ENCODE results near the gene TRMT61A. TPM values are rescaled to one million over a fixed set of nuclear protein-coding genes. Genes with fewer than 3 reads are reported as not detected.
A peak's percentile ranks its signal among the peaks of the same experiment; 100 is the strongest.
"Not testable (repeated sequence)": the region's sequence is repeated elsewhere in the genome, so short reads cannot be mapped to it uniquely, and the experiment has no call there.

Gene TRMT61A
- total RNA-seq, 1 donor from 2014 or later: 4.9 TPM

DNA sequence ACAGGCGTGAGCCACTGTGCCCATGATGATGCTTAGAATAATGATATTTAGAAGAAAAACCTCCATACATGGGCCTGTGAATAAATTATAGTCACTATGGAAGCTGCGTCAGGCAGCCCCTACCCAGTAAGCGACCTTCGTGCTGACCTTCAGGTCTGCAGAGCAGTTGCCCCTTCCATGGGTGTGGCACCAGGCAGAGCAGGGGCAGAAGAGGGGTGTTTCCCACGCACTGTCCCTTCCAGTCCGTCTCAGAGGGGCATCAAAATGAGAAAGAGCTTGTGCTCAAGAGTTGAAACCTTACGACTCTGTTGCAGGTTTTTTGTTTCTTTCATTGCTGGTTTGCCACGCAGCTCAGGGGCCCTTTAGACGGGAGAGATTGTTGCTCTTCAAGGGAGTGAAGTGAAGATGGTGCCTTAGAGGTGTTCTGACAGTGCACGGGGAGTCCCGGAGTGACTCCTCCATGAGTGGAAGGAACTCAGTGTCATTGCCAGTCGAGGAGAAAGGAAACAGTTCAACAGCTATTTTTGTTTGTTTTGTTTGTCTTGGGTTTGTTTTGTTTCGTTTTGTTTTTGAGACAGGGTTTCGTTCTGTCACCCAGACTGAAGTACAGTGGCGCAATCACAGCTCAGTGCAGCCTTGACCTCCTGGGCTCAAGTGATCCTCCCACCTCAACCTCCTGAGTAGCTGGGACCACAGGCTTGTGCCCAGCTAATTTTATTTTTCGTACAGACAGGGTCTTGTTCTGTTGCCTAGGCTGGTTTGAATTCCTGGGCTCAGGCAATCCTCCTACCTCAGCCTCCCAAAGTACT is 20.3 kb upstream of the TRMT61A start:
- peak in 1 of 2 donors; percentile 20 for DNase-seq (ENCODE audit: low spot score in 2 of 2)

DNA sequence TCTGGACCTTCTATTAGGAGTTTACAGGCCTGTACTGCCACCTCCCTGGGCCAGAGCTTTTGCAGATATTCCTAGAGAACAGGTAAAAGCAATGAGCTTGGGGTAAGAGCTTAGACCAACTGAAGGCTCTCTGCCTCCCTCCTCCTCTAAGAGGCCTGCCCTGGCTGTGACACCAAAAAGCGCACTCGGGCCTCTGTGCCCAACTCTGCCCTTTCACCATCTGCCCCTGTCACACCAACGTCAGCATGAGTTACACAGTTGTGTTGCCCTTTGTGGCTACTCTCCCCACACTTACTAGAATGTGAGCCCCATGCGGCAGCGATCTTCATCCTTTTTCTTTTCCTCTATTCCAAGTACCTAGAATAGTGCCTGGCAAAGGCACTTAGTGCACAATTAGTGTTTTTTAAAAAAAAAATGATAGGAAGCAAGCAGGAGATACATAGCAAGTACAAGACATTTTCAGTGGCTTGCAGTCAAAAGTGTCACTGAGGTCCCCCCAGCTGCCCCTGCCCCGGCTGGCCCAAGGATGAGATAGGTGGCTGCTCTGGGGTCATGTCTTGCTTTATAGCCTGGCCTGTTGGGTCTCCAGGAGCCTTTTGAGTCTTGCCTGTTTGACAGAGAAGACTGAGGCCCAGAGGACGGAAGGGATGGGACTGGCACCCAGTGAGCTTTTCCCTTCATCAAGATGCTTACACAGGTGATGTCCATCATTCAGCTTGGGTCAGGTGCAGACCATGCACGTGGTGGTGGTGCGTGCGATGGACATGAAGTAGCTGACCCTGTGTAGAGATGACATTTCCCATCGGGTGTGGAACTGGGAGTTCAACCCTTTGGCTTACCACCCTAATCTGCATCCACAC is 18.9 kb upstream of the TRMT61A start:
- no peak for FAIRE-seq

More for the DNA sequence above, 20.3 kb upstream of the TRMT61A start:
- no peak for FAIRE-seq

DNA sequence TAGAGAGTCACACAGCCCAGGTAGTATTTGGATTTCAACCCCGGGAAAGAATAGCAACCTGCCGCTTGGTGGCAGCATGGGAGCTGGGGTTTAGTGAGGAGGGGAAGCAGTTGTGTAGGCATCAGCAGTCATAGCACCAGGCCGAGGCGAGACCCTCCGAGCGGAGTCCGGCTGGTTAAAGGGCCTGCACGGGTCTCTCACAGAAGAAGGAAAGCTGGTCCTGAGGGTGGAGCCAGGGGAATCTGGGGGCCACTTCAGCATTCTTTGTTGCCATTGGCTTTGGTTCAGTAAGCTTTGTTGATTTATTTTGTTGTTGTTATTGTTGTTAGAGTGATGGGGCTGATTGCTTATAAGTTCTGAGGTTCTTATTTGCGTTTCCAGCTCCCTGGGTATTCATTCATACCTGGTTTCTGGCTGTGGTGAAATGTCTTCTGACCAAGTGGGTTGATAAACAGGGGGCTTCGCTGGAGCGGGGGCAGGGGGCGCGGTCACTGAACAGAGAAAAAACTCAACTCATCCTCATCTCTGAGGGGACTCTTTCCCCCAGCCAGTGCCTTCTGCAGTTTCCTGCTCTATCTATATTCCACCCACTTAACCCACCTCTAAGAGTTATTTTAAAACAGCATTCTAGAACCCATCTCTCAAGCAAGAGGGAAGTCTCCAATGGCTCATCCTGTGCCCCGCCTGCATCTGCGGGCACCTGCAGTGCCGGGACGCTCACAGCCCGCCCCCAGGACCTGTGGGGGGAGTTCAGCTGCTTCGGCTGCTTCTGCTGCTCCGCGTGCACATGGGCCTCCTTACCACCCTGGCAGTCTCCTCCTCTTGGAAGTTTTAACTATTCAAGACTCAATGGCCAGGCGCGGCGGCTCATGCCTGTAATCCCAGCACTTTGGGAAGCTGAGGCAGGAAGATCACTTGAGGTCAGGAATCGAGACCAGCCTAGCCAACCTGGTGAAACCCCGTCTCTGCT is 18.0 kb upstream of the TRMT61A start:
- DNase-seq (ENCODE audit: low spot score in 2 of 2) (peak in 1 of 2 donors; percentile 13), FAIRE-seq (no peak)

More for the DNA sequence above, 18.9 kb upstream of the TRMT61A start:
- DNase-seq (ENCODE audit: low spot score in 2 of 2): peak in 1 of 2 donors; percentile 2

DNA sequence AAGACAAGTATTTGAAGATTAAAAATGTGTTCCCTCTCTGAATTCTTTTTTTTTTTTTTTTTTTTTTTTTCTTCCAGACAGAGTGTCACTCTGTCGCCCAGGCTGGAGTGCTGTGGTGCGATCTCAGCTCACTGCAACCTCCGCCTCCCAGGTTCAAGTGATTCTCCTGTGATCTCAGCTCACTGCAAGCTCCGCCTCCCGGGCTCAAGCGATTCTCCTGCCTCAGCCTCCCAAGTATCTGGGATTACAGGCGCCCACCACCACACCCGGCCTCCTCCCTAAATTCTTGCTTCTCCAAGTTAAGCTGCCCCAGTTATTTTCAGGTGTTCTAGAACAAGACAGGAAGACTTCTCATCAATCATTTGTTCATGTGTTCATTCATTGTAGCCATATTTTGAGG is 16.8 kb upstream of the TRMT61A start:
- DNase-seq (ENCODE audit: low spot score in 2 of 2); FAIRE-seq: not testable (repeated sequence)

DNA sequence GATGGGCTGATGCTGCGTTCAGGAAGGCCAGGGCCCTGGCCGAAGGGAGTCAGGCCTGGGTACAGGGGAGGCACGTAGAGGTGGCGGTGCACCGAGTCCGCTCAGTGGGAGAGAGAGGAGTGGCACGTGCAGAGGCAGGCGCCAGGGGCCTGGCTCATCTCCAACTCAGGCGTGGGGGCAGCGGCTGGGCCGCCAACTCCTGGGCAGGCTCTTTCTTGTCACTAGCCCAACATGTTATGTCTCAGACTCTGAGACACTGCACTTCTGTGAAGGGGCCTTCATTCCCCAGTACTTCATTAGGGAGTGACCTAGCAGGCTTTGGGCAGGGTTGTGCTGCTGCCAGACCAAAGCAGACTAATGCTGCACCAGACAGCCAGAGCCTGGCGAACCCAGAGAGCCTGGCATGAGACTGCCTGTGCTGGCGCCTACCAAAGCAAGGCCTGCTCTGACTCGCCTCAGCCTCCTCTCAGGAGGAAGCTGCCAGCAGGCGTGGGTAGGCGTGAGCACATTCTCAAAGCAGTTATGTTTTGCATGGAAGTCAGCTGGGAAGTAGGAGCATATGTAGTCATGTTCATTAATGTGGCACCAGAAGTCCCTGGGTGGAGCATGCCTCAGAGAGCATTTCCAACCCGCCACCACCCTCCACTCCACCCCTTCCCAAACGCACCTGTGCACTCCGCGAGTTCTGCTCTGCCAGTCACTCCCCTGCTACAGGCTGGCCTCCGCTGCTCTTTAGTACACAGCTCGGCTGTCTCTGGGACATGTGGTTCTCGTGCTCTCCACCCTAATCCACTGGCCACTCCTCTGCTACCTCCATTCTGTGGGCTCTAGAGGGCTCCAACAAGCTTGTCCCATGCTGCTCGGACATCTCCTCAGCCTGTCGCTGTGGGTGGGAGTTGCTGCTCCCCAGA is 16.0 kb upstream of the TRMT61A start:
- FAIRE-seq: no peak
- DNase-seq (ENCODE audit: low spot score in 2 of 2): peak; percentile 42 to 62

DNA sequence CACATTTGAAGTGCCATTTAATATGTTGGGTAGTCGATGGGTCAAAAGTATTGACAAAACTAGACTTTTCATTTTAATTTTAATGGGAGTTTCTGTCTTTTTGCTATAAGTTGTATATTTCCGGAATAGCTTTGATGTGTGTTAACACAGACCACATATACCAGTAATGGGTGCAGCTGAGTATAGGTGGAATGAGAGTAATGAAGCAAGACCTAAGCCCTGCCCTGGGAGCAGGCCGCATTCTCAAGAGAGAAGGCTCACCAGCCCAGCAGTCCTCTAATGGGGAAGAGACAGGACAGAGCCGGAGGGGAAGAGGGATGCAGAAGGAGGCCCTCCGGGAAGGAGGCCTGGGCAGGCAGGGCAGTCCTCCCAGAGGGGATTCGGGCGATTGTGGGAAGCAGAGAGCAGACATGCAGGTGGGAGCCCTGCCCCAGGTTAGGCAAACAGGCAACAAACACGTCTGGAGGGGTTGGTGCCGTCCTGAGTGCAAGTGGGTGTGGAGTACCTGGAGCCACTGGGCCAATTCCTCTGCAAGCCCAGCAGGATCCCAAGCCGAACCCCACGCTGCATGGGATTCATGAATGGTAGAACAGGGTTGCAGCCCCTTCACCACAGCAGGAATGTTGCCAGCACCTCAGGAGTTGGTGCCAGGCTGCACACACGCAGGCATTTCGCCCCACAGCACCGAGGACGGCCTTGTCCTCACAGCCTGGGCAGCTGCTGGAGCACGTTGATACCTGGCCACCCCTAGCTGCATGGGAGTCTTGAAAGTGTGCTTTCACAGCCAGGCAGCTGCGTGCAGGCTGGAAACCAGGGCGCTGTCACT is 14.2 kb upstream of the TRMT61A start:
- peak in 1 of 2 donors; percentile 4 for DNase-seq (ENCODE audit: low spot score in 2 of 2)
- no peak for FAIRE-seq

DNA sequence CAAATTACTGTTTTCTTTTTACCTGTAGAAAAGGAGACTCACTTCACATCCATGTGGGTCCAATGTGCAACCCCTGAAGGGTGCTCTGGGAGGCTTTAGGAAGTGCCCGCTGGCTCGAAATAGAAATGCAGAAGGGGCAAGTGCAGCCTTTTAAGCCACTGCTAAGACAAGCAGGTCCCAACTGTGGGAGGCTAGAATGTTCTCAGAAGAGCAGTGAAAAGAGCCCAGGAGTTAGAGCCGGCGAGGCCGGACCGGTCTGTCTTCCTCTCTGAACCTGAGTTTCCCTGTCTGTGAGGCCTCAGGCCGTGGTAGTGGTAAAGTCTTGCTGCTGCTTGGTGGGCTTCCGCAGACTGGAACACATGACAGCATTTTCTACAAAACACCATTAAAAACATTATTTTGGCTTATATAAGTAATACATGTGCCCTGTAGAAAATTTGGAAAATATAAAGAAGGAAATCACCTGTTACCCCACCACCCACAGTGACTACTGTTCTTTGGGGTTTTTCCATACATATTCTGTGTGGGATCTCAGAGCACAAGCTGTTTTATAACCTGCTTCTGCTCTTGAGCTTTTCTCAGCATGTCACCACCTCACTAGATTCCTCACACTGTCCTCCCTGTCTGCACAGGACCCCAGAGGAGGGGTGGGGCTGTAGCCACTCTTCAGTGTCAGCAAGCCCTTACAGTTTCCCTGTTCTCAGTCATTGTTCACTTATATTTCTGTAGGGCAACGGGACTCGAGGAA is 12.4 kb upstream of the TRMT61A start:
- FAIRE-seq (no peak), DNase-seq (ENCODE audit: low spot score in 2 of 2) (no peak)

DNA sequence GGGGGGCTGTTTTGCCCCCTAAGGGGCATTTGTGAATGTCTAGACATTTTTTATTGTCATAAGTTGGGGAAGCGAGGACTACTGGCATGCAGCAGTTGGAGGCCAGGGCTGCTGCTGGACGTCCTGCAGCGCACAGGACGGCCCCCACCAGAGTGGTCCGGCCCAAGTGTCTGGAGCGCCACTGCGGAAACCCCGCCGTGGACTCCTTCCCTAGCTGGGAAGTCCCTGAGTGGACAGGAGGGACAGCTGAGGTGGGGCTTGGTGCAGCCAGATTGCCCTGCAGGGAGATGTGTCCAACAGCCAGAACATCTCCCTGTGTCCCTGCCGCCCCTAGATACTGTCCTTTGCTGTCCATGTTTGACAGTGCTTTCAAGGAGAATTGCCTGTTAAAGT is 11.8 kb upstream of the TRMT61A start:
- FAIRE-seq: no peak
- no peak for DNase-seq (ENCODE audit: low spot score in 2 of 2)

DNA sequence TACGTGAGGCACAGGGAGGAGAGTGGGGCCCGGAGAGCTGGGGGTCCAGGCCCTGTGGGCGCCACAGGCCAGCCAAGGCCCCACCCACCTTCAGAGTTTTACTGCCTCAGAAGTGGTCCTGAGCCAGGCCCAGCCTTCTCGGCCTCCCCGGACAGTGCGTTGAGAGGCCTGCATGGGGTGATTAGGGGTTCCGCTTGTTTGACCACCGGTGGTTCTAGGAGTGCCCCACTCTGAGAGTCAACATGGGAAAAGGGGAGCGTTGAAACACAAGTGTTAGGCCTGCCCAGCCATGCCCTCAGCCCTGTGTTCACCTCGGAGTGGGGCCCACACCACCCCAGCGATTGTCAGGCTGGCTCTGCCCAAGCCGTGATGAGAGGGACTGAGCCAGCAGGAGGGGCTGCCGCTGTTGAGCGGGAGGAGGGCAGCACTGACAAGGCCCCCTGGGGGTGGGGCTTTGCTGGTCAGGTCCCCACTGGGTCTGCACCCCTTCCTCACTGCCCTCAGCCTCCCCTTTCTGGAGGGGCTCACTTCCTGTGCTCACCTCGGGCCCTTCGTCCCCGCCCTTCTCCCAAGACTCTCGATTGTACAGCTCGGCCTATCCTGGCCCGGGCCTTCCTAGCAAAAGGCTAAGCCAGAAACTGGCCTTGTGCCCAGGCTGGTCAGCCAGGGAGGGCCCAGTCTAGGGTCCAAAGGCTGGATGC is 11.1 kb upstream of the TRMT61A start:
- no peak for FAIRE-seq
- DNase-seq (ENCODE audit: low spot score in 2 of 2): peak in 1 of 2 donors; percentile 39

DNA sequence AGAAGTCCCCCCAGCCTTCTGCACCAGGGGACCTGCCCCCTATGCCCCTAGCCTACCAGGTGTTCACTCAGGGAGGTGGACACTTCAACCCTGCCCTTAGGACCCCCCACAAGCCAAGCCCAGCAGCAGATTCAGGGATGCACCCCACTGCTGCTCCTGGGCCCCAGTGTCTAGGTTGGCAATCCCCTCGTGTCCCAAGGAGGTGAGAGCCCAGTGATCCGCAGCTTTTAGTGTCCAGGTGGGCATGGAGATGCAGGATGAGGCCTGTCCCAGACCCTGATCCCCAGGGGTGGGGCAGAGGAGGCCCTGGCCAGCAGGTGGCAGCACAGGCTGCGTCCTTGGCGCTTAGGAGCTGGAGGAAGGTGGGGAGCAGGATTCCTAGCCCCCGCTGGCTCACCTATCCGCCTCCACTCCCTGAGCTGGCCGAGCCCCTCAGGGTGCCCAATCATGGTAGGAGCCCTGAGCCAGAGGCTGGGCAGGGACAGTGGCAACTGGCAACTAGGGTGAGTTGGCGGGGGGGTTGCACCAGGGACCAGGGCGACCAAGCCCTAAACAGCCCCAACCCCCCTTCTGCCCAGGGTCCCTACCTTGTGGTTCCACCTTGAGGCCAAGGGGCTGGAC is 10.5 kb upstream of the TRMT61A start:
- peak; percentile 75 to 76 for DNase-seq (ENCODE audit: low spot score in 2 of 2)
- no peak for FAIRE-seq

DNA sequence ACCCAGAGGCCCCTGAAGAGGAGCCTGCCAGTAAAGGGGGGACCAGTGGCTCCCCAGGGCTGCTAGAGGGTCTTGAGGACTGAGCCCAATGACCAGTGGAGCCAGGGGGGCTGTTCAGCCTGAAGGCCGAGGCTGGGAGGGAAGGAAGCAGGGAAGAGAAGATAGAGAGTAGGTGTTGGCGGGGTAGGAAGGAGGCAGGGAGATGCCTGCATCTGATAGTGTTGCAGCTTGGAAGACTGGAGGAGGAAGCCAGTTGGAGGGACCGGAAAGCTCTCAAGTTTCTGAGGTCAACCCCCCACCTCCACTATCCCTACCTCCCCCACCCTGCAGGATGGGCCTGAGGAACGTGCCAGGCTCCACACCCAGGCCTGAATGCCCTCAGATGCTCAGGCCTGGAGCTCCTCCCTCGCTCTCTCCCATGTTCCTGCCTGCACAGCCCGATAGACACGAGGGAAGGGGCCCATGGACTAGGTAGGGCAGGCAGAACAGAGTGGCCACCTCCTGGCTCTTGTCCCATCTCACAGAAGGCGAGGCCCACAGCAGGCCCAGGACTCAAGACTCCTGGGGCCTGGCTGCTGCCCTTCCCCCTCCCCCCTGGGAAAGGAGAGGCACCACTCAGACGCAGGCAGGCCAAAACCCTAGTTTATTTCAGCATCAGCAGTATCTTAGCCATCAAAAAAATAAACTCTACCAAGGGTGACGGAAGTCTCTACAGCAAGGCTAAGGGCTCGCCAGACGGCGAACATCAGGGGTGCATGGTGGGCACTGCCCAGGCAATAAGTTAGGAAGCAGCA is 9.8 kb upstream of the TRMT61A start:
- FAIRE-seq (no peak), DNase-seq (ENCODE audit: low spot score in 2 of 2) (peak in 1 of 2 donors; percentile 44)

DNA sequence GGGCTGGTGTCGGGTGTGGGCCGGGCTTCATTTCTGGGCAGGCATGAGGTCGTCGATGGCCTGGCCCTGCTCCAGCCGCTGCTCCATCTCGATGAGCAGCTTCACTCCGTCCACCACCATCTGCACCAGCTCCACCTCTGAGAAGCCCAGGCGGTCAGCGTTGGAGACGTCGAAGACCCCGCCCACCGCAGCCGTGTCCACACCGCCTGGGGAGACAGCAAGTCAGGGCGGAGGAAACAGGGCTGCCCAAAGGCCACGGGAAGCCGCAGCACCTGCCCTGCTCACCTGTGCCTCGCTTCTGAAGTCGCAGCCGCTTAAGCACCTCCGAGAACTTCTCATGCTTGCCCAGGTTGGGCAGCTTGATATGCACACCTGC is 9.2 kb upstream of the TRMT61A start:
- FAIRE-seq: no peak
- DNase-seq (ENCODE audit: low spot score in 2 of 2): no peak

DNA sequence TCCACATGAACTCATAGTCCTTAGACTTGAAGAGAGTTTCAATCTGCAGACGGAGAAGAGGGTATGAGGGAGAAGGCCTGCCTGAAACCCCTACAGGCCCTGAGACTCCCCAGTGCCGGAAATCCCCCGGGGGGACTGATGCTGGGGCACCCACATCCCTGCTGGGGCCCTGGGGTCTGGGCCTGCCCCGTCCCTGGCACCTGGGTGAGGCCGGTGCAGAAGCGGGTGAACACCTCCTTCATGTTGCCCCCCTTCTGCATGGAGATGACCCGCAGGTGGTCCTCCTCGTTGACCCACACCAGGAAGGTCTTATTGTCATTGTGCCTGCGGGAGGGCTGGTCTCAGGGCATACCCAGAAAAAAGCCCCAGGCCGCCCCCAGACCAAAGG is 8.7 kb upstream of the TRMT61A start:
- no peak for FAIRE-seq
- DNase-seq (ENCODE audit: low spot score in 2 of 2): no peak

DNA sequence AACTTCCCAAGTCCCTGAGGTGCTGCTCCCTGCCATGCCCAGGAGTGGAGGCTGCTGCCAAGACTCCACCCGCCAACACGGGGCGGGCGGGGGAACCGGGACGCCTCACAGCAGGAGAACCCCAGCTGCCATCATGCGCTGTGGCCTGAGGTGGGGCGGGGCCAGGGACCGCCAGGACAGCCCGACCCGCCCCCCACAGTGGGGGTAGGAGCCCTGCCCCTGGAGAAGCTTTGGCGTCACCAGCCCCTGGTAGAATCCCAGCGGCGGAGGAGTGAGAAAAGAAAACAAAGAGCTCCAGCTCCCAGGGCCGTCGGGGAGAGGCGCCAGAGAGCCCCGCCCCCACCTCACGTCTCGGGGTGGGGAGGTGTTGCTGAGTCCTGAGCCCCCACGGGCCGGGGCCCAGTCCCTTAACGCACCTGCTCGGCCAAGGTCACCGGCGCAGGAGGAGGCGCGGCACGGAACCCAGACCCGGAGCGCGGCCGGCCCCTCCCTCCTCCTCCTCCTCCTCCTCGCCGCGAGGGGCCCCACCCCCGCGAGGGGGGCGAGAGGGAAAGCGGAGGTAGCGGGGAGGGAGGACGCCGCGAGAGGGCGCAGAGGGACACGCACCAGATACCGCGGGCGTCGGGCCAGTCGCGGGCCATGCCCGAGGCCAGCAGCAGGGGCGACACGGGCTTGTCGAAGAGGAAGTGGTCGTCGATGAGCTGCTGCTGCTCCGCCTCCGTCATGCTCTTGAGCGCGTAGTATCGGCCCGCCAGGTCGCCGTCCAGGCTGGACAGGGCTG is 8.1 kb upstream of the TRMT61A start:
- FAIRE-seq (no peak), DNase-seq (ENCODE audit: low spot score in 2 of 2) (peak; percentile 83 to 90)

DNA sequence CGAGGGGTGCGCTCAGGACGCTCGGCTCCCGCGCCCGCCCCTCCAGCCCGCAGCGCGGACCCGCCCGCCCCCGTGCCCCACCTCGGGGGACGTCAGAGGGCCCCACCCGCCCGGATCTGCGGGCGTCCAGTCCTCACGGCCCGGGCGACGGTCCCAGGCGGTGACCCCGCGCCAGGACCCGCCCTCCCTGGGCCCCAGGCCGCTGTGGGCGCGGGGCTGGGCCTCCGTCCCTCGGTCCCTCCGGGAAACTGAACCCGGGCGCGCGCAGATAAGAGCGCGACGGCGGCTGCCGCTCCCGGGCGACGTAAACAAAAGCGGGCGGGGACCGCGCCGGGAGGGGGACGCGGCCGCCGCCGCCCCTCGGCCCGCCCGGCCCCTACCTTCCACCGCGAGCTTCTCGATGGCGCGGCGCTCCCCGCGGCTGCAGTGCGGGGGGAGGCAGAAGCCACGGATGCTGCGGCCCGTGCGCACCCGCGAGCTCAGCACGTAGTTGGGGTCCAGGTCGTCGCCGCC is 7.5 kb upstream of the TRMT61A start:
- FAIRE-seq (no peak), DNase-seq (ENCODE audit: low spot score in 2 of 2) (peak; percentile 64 to 84)

All from frontal cortex (tissue), 4 donors.